Hepatocyte (in vitro differentiated cells): Measurements from ENCODE around the gene FRRS1L. TPM values are rescaled to one million over a fixed set of nuclear protein-coding genes. Genes with fewer than 3 reads are reported as not detected.

ENCODE experiments used
- DNase-seq: peaks from one replicate; pipeline ENCODE4 v3.0.0-alpha.2; 2016; ENCODE audit warnings: low spot score
- H2AFZ ChIP-seq: fragments of 200-600 bp; sonication (generic); 2 replicates; pipeline ENCODE4 v1.6.0; 2016; ENCODE audit warnings: antibody characterized with exemption, mild to moderate bottlenecking
- H3K27ac ChIP-seq: fragments of 200-600 bp; sonication (generic); 2 replicates; pipeline ENCODE4 v1.5.1; 2016; ENCODE audit warnings: mild to moderate bottlenecking
- H3K27me3 ChIP-seq: fragments of 200-600 bp; sonication (generic); 2 replicates; pipeline ENCODE4 v1.6.1; 2016
- H3K36me3 ChIP-seq: fragments of 200-600 bp; sonication (generic); replicated peaks from 2 replicates; pipeline ENCODE4 v1.5.1; 2016; ENCODE audit warnings: low read depth; ENCODE audit not compliant: insufficient read depth
- H3K4me1 ChIP-seq: fragments of 200-600 bp; sonication (generic); 2 replicates; pipeline ENCODE4 v1.5.1; 2016; ENCODE audit warnings: mild to moderate bottlenecking, moderate library complexity; ENCODE audit not compliant: insufficient read depth
- H3K4me2 ChIP-seq: fragments of 200-600 bp; sonication (generic); 2 replicates; pipeline ENCODE4 v1.6.0; 2016
- H3K4me3 ChIP-seq: fragments of 200-600 bp; sonication (generic); 2 replicates; pipeline ENCODE4 v1.5.1; 2016; ENCODE audit warnings: mild to moderate bottlenecking
- H3K79me2 ChIP-seq: fragments of 200-600 bp; sonication (generic); 2 replicates; pipeline ENCODE4 v1.6.0; 2017; ENCODE audit warnings: mild to moderate bottlenecking
- H3K9me2 ChIP-seq: fragments of 200-600 bp; sonication (generic); replicated peaks from 2 replicates; pipeline ENCODE4 v1.6.0; 2017; ENCODE audit warnings: mild to moderate bottlenecking; ENCODE audit not compliant: insufficient read depth
- H3K9me3 ChIP-seq: fragments of 200-600 bp; sonication (generic); 2 replicates; pipeline ENCODE4 v1.5.1; 2016; ENCODE audit warnings: low read depth, mild to moderate bottlenecking
- H4K20me1 ChIP-seq: fragments of 200-600 bp; sonication (generic); 2 replicates; pipeline ENCODE4 v1.6.0; 2016; ENCODE audit warnings: mild to moderate bottlenecking; ENCODE audit not compliant: insufficient read depth, poor library complexity, severe bottlenecking
- EZH2 ChIP-seq: fragments of 200-600 bp; sonication (generic); IDR thresholded peaks from 2 replicates; pipeline ENCODE4 v1.6.1; 2016; ENCODE audit warnings: antibody characterized with exemption, mild to moderate bottlenecking, borderline replicate concordance
- EZH2phosphoT487 ChIP-seq: fragments of 200-600 bp; sonication (generic); IDR thresholded peaks from one replicate; pipeline ENCODE4 v1.6.1; 2018; ENCODE audit warnings: antibody characterized with exemption, mild to moderate bottlenecking, low read depth, moderate library complexity; ENCODE audit not compliant: unreplicated experiment, severe bottlenecking
- WGBS: methylation state at CpG from one replicate; pipeline ENCODE4 v1.1.6; 2016; ENCODE audit warnings: low lambda C conversion rate; ENCODE audit errors: missing lambda C conversion rate; 5-methylcytosine and 5-hydroxymethylcytosine counted together
- polyA plus RNA-seq: library from polyadenylated mRNA; unstranded; fragments of >200 nt; fragmentation: Nextera tagmentation; extraction: Ambion mirVana; gene quantifications from 2 replicates; pipeline ENCODE4 v1.2.1, GENCODE V29; 2016
- total RNA-seq: library from RNA; depleted of rRNA; stranded (reverse); fragments of >200 nt; gene quantifications from 2 replicates; pipeline ENCODE4 v1.2.3, GENCODE V29; 2014
- TF ChIP-seq, protein P1 (sequence below): fragments of 200-600 bp; sonication (generic); IDR thresholded peaks from 2 replicates; pipeline ENCODE4 v1.5.1; 2016; ENCODE audit warnings: antibody characterized with exemption, mild to moderate bottlenecking; ENCODE audit not compliant: poor library complexity

The FRRS1L gene
- total and polyA plus RNA-seq, 2 experiments from 2014 or later: 2.6 to 4.4 TPM

DNA sequence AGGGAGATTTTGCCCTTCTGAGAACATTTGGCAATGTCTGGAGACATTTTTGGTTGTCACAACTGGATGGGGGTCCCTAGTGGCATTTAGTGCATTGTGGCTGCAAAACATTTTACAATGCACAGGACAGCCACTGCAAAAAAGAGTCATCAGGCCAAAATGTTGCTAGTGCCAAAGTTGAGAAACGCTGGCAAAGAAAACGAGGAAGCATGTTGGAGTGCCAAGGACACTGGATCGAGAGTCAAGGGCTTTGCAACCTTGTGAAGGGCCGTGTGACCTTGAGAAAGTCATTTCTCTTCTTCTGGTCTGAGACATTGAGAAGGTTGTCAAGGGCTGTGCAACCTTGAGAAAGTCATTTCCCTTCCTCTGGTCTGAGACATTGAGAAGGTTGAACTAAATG is 45.7 kb upstream of the FRRS1L start:
- TF ChIP-seq, protein P1, sequence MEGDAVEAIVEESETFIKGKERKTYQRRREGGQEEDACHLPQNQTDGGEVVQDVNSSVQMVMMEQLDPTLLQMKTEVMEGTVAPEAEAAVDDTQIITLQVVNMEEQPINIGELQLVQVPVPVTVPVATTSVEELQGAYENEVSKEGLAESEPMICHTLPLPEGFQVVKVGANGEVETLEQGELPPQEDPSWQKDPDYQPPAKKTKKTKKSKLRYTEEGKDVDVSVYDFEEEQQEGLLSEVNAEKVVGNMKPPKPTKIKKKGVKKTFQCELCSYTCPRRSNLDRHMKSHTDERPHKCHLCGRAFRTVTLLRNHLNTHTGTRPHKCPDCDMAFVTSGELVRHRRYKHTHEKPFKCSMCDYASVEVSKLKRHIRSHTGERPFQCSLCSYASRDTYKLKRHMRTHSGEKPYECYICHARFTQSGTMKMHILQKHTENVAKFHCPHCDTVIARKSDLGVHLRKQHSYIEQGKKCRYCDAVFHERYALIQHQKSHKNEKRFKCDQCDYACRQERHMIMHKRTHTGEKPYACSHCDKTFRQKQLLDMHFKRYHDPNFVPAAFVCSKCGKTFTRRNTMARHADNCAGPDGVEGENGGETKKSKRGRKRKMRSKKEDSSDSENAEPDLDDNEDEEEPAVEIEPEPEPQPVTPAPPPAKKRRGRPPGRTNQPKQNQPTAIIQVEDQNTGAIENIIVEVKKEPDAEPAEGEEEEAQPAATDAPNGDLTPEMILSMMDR: no peak
- TF ChIP-seq EZH2phosphoT487 (no peak), EZH2 (no peak)
- WGBS: 95% methylated on average over 4 of the region's 4 CpGs

DNA sequence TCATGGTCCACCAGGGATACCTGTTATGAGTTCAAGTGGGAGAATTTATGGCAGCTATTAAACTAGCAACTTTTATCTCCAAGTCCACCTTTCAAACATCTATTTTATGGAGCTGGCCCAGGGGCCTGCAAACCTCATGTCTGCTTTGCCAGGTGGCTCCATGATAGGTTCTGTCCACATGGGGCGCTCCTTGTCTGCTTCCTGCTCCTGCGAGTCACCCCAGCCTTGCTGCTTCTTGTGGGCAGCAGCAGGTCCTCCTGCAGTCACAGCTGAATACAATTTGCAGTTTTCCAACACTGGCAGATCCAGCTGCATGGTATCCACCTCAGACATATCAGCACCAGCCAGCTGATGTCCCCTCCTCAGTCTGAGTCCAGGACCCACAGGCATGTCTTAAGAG is 39.6 kb upstream of the FRRS1L start:
- H3K79me2 ChIP-seq: no peaks in the 10 kb centered on the region
- no peaks in the 10 kb centered on the region for H3K36me3 ChIP-seq
- TF ChIP-seq, protein P1: no peak
- no peaks in the 10 kb centered on the region for H3K4me1 ChIP-seq
- no peak overlapping the region for H2AFZ ChIP-seq
- no peaks in the 10 kb centered on the region for H3K9me3 ChIP-seq
- 84% methylated on average over 2 of the region's 2 CpGs for WGBS
- H4K20me1 ChIP-seq: no peaks in the 10 kb centered on the region
- peak; percentile 32 for DNase-seq
- H3K9me2 ChIP-seq: no peaks in the 10 kb centered on the region
- H3K4me3 ChIP-seq: no peak overlapping the region
- no peak overlapping the region for H3K4me2 ChIP-seq
- no peaks in the 10 kb centered on the region for H3K27me3 ChIP-seq
- no peak overlapping the region for H3K27ac ChIP-seq

More for the DNA sequence above, 45.7 kb upstream of the FRRS1L start:
- Histone ChIP-seq H3K36me3 (no peaks in the 10 kb centered on the region), H3K9me2 (no peaks in the 10 kb centered on the region), H3K4me1 (no peaks in the 10 kb centered on the region), H3K27ac (no peak overlapping the region), H3K4me2 (no peak overlapping the region), H3K27me3 (no peaks in the 10 kb centered on the region), H3K79me2 (no peaks in the 10 kb centered on the region), H4K20me1 (no peaks in the 10 kb centered on the region), H3K4me3 (no peak overlapping the region), H3K9me3 (no peaks in the 10 kb centered on the region), H2AFZ (no peak overlapping the region)
- no peak for DNase-seq

DNA sequence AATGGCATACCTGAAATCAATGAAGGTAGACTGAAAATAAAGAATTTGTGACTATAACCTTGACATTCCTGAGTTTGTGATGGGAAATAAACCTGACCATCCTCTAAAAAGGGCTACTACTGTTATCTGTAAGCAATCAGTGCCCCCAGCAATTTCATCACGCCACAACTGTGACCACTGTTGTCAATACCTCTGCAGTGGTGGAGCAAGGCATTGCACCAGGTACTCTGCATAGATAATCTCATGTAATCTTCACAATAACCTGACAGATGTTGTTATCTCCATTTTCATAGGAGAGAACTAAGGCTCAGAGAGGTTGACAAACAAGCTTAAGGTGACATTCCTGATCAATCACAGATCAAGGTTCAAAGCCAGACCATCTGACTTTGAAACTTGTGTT is 38.5 kb upstream of the FRRS1L start:
- 39% methylated on average over 1 of the region's 1 CpG for WGBS
- no peak overlapping the region for H3K4me2 ChIP-seq
- TF ChIP-seq EZH2phosphoT487: no peak
- no peak for TF ChIP-seq EZH2
- TF ChIP-seq, protein P1: no peak
- H3K79me2 ChIP-seq: no peaks in the 10 kb centered on the region
- no peaks in the 10 kb centered on the region for H3K9me3 ChIP-seq
- no peak overlapping the region for H3K4me3 ChIP-seq
- H4K20me1 ChIP-seq: no peaks in the 10 kb centered on the region
- H2AFZ ChIP-seq: no peak overlapping the region
- DNase-seq: no peak
- H3K4me1 ChIP-seq: no peaks in the 10 kb centered on the region
- H3K27ac ChIP-seq: no peak overlapping the region
- no peaks in the 10 kb centered on the region for H3K9me2 ChIP-seq
- no peaks in the 10 kb centered on the region for H3K36me3 ChIP-seq
- no peaks in the 10 kb centered on the region for H3K27me3 ChIP-seq

DNA sequence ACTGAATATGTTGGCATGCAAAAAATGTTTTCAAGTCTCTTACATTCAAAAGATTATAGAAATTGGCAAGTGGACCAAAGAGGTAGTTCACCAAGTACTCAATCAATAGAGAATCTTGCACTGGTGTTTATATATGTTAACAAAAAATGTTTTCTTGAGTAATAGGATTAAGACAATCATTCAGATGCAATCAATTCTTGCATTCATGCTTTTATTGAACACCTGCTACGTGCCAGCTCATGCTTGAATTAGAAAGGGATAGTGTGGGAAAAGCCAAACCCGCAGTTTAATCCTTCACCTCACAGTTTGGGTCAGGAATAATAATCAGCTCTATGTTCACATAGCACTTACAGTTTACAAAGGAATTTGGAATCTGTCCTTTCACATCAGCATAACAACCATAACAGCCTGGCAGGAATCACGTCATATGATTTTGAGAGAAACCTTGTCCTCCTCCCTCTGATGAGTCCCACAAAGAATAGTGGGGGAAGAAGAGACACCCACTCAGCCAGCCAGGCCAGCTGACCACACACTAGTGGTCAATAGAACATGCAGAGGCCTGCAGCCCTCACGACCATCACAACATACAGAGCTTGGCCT is 36.8 kb upstream of the FRRS1L start:
- no peaks in the 10 kb centered on the region for H3K9me3 ChIP-seq
- no peak for DNase-seq
- H3K27ac ChIP-seq: no peak overlapping the region
- H4K20me1 ChIP-seq: no peaks in the 10 kb centered on the region
- WGBS: 84% methylated on average over 4 of the region's 4 CpGs
- H3K4me1 ChIP-seq: no peaks in the 10 kb centered on the region
- TF ChIP-seq, protein P1: no peak
- TF ChIP-seq EZH2phosphoT487: no peak
- no peak for TF ChIP-seq EZH2
- no peaks in the 10 kb centered on the region for H3K27me3 ChIP-seq
- H3K4me3 ChIP-seq: no peak overlapping the region
- no peak overlapping the region for H3K4me2 ChIP-seq
- H3K9me2 ChIP-seq: no peaks in the 10 kb centered on the region
- H3K36me3 ChIP-seq: no peaks in the 10 kb centered on the region
- H3K79me2 ChIP-seq: no peaks in the 10 kb centered on the region
- H2AFZ ChIP-seq: no peak overlapping the region
